Measurements from ENCODE around the gene AKAP13.
A peak's percentile ranks its signal among the peaks of the same experiment; 100 is the strongest.

The AKAP13 gene

DNA sequence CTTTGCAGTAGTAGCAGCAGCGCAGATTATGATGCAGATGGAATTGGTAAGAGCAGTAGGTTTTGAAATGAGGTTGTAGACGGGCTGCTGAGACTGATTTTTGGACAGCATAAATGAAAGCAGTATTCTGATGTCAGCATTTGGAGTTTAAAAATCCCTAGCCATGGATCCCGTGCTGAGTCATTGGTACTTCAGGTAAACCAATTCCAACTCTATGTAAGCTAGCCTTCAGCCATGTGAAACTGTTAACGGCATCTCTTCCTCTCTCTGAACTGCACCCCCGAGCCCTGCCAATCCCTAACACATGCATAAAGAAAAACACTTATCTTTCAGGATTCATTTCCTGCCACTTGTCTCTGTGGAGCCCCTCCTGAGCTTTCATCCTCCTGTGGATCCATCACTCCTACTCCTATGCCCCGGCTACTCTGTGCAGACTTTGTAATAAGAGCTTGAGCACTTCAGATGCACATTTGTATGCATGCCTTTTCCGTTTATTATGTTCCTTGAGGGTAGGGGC is 119.0 kb downstream of the AKAP13 start:
- no peak overlapping the region for H3K4me3 ChIP-seq (ENCODE audit: low read depth, low read length)
- H3K36me3 ChIP-seq (ENCODE audit: control insufficient read depth in 2 of 2, insufficient read depth in 1 of 2, low read length in 2 of 2), result no peaks in the 10 kb centered on the region
- H3K27ac ChIP-seq (ENCODE audit: extremely low read depth, low read depth, low read length), result no peak overlapping the region
- ChIA-PET POLR2A (no interaction called here), CTCF (interaction anchor here (1.1 to 3.5 kb wide), 5 partner anchors 9 to 29 kb away, joined by 3 to 19 read pairs (median 8); no protein-coding TSS in a partner anchor)
- 0 out of 2 replicates have a peak, but pooled peaks have one; percentile 10 for TF ChIP-seq PRDM1 (tag by site-specific recombination; IDR thresholded peaks at IDR 0.05)
- TF ChIP-seq ZNF629 (tag by site-specific recombination; IDR thresholded peaks at IDR 0.05), result peak; percentile 53
- TF ChIP-seq SCRT1 (tag by site-specific recombination; IDR thresholded peaks at IDR 0.05; ENCODE audit: borderline replicate concordance), result peak; percentile 70
- peak; percentile 52; the same call in 1 of the 2 replicates for TF ChIP-seq MZF1 (tag by site-specific recombination; IDR thresholded peaks at IDR 0.05; ENCODE audit: borderline replicate concordance)
- no peak for TF ChIP-seq ZNF391 (tag by site-specific recombination; IDR thresholded peaks at IDR 0.05; ENCODE audit: borderline replicate concordance, low read depth)
- TF ChIP-seq HIC1 (tag by site-specific recombination; IDR thresholded peaks at IDR 0.05), result no peak
- TF ChIP-seq ZFP69B (tag by site-specific recombination; IDR thresholded peaks at IDR 0.05), result no peak
- no peak for TF ChIP-seq ZBTB20 (tag by site-specific recombination; IDR thresholded peaks at IDR 0.05)
- peak; percentile 50 for TF ChIP-seq FEZF1 (tag by site-specific recombination; IDR thresholded peaks at IDR 0.05)
- TF ChIP-seq ZNF596 (tag by site-specific recombination; IDR thresholded peaks at IDR 0.05), result no peak
- TF ChIP-seq ZNF785 (tag by site-specific recombination; IDR thresholded peaks at IDR 0.05), result no peak
- no peak for TF ChIP-seq ZNF19 (tag by site-specific recombination; IDR thresholded peaks at IDR 0.05; ENCODE audit: low read depth)
- TF ChIP-seq ZBTB17 (tag by site-specific recombination; IDR thresholded peaks at IDR 0.05), result peak; percentile 91
- TF ChIP-seq ZNF394 (tag by site-specific recombination; IDR thresholded peaks at IDR 0.05; ENCODE audit: borderline replicate concordance), result peak; percentile 62; the same call in 1 of the 2 replicates
- 0 out of 2 replicates have a peak, but pooled peaks have one; percentile 46 for TF ChIP-seq TRIM28 (IDR thresholded peaks at IDR 0.05; ENCODE audit: borderline replicate concordance, low read length)
- no peak for TF ChIP-seq ZNF660 (tag by site-specific recombination; IDR thresholded peaks at IDR 0.05)
- no peak for TF ChIP-seq AEBP2 (tag by site-specific recombination; IDR thresholded peaks at IDR 0.05; ENCODE audit: borderline replicate concordance)
- TF ChIP-seq, protein P1, sequence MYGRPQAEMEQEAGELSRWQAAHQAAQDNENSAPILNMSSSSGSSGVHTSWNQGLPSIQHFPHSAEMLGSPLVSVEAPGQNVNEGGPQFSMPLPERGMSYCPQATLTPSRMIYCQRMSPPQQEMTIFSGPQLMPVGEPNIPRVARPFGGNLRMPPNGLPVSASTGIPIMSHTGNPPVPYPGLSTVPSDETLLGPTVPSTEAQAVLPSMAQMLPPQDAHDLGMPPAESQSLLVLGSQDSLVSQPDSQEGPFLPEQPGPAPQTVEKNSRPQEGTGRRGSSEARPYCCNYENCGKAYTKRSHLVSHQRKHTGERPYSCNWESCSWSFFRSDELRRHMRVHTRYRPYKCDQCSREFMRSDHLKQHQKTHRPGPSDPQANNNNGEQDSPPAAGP (tag by site-specific recombination; IDR thresholded peaks at IDR 0.05), result peak; percentile 87
- TF ChIP-seq ZNF600 (tag by site-specific recombination; IDR thresholded peaks at IDR 0.05), result peak; percentile 81
- no peak for TF ChIP-seq ZNF707 (tag by site-specific recombination; IDR thresholded peaks at IDR 0.05)
- no peak for TF ChIP-seq IKZF3 (tag by site-specific recombination; IDR thresholded peaks at IDR 0.05)
- no peak for TF ChIP-seq ZNF248 (tag by site-specific recombination; IDR thresholded peaks at IDR 0.05)
- H3K4me1 ChIP-seq (ENCODE audit: control insufficient read depth, insufficient read depth, low read length), result peaks cover 50% of the 10 kb centered on the region
- H3K9me3 ChIP-seq (ENCODE audit: control insufficient read depth, insufficient read depth, low read depth, low read length), result no peaks in the 10 kb centered on the region

Data from HEK293 (cell line).